GM10266 (cell line): ENCODE measurements around the gene SPTLC3.

ENCODE experiments used
- DNase-seq: peaks from one replicate; pipeline ENCODE4 v3.0.0; 2012; ENCODE audit errors: extremely low spot score
- CTCF ChIP-seq: IDR thresholded peaks from 2 replicates; pipeline ENCODE4 v1.5.1; 2012; ENCODE audit warnings: mild to moderate bottlenecking, low read depth; ENCODE audit not compliant: control insufficient read depth, insufficient read depth; ENCODE audit errors: missing control alignments

Gene SPTLC3

GRCh38 chr20:12987261-12987660, 21.5 kb upstream of the SPTLC3 start:
- no peak for TF ChIP-seq CTCF
- no peak for DNase-seq

GRCh38 chr20:12989586-12990115, 19.1 kb upstream of the SPTLC3 start:
- no peak for DNase-seq
- no peak for TF ChIP-seq CTCF

- TF ChIP-seq CTCF, result no peak
- DNase-seq, result no peak
Observed at GRCh38 chr20:12997128-12997655, 11.6 kb upstream of the SPTLC3 start.

- DNase-seq, result no peak
- no peak for TF ChIP-seq CTCF
Observed at GRCh38 chr20:12998046-12998445, 10.7 kb upstream of the SPTLC3 start.

GRCh38 chr20:12999201-12999600, 9.6 kb upstream of the SPTLC3 start:
- TF ChIP-seq CTCF, result no peak
- no peak for DNase-seq

GRCh38 chr20:13002251-13002650, 6.5 kb upstream of the SPTLC3 start:
- no peak for TF ChIP-seq CTCF
- no peak for DNase-seq

- TF ChIP-seq CTCF, result no peak
- no peak for DNase-seq
Observed at GRCh38 chr20:13006825-13007224, 1.9 kb upstream of the SPTLC3 start.
